Upper lobe of left lung (tissue), 4 donors: ENCODE measurements around the gene RILPL2.
"Not testable (repeated sequence)": the region's sequence is repeated elsewhere in the genome, so short reads cannot be mapped to it uniquely, and the experiment has no call there.

Experiments used
- POLR2A ChIP-seq, 4 donors: fragments of 450-650 bp; IDR thresholded peaks; one replicate each; pipeline ENCODE4 v1.5.1; 2016 to 2017; ENCODE audit warnings: antibody characterized with exemption in 4 of 4, mild to moderate bottlenecking in 2 of 4
- TF ChIP-seq, protein P1 (sequence below), 6 experiments: fragments of 450-650 bp in 4 of 6; fragments of 200-600 bp in 2 of 6; sonication (generic) in 2 of 6; IDR thresholded peaks; one replicate each; pipeline ENCODE4 v1.5.1; 2016 to 2019; ENCODE audit warnings: antibody characterized with exemption in 6 of 6

DNA sequence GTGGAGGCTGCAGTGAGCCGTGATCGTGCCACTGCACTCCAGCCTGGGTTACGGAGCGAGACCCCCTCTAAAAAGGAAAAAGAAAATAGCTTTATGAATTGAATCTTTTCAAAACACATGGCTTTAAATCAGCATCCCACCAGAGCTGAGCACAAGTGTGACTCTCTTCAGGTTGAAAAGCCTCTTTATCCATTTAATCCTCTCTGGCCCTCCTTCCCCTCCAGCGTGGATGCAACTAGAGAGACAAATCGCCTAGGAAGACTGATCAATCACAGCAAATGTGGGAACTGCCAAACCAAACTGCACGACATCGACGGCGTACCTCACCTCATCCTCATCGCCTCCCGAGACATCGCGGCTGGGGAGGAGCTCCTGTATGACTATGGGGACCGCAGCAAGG lies 29.2 kb downstream of the RILPL2 start:
- not testable (repeated sequence) for TF ChIP-seq POLR2A (IDR thresholded peaks at IDR 0.05)
- TF ChIP-seq, protein P1, sequence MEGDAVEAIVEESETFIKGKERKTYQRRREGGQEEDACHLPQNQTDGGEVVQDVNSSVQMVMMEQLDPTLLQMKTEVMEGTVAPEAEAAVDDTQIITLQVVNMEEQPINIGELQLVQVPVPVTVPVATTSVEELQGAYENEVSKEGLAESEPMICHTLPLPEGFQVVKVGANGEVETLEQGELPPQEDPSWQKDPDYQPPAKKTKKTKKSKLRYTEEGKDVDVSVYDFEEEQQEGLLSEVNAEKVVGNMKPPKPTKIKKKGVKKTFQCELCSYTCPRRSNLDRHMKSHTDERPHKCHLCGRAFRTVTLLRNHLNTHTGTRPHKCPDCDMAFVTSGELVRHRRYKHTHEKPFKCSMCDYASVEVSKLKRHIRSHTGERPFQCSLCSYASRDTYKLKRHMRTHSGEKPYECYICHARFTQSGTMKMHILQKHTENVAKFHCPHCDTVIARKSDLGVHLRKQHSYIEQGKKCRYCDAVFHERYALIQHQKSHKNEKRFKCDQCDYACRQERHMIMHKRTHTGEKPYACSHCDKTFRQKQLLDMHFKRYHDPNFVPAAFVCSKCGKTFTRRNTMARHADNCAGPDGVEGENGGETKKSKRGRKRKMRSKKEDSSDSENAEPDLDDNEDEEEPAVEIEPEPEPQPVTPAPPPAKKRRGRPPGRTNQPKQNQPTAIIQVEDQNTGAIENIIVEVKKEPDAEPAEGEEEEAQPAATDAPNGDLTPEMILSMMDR (IDR thresholded peaks at IDR 0.05): not testable (repeated sequence)
